Mammary epithelial cell (primary cell): ENCODE results near the gene C2orf69.

Source experiments
- EZH2 ChIP-seq: IDR thresholded peaks from 2 replicates; pipeline ENCODE4 v1.6.1; 2012; ENCODE audit warnings: low read length, inconsistent platforms, borderline replicate concordance
- TF ChIP-seq, protein P1 (sequence below), 2 donors: IDR thresholded peaks in 1 of 2; conservative IDR thresholded peaks in 1 of 2; 2 replicates each; pipeline ENCODE4 v1.5.1; 2011 to 2012; ENCODE audit warnings: inconsistent platforms in 2 of 2, low read length in 2 of 2, mild to moderate bottlenecking in 2 of 2, control low read depth in 1 of 2, low read depth in 1 of 2; ENCODE audit not compliant: insufficient read depth in 1 of 2; ENCODE audit errors: extremely low read depth in 1 of 2

DNA sequence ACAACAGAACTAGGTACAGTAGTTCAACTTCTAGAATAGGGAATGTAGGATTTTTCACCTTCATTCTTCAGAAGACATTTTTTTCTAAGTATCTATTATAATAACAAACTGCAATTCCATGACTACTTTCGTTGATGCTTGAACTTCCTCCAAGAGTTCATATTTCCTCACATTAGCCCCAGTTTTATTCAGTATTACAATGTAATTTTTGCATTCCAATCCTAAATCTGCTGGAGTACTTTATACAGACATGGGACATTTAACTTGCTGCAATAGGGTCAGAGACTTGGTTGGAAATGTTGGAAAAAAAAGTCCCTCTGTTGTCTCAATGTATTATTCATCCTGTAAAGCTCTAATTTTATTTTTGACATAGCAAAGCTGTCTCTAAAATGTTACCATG lies 40.5 kb upstream of the C2orf69 start:
- TF ChIP-seq, protein P1, sequence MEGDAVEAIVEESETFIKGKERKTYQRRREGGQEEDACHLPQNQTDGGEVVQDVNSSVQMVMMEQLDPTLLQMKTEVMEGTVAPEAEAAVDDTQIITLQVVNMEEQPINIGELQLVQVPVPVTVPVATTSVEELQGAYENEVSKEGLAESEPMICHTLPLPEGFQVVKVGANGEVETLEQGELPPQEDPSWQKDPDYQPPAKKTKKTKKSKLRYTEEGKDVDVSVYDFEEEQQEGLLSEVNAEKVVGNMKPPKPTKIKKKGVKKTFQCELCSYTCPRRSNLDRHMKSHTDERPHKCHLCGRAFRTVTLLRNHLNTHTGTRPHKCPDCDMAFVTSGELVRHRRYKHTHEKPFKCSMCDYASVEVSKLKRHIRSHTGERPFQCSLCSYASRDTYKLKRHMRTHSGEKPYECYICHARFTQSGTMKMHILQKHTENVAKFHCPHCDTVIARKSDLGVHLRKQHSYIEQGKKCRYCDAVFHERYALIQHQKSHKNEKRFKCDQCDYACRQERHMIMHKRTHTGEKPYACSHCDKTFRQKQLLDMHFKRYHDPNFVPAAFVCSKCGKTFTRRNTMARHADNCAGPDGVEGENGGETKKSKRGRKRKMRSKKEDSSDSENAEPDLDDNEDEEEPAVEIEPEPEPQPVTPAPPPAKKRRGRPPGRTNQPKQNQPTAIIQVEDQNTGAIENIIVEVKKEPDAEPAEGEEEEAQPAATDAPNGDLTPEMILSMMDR (conservative IDR thresholded peaks at IDR 0.05 in 1 of 2, IDR thresholded peaks at IDR 0.05 in 1 of 2; ENCODE audit: extremely low read depth in 1 of 2, insufficient read depth in 1 of 2, low read depth in 1 of 2, low read length in 2 of 2), result no peak
- TF ChIP-seq EZH2, result no peak
